Astrocyte of the cerebellum (primary cell): ENCODE data around the gene CDH4.

Experiments used
- DNase-seq: peaks from one replicate; pipeline ENCODE4 v3.0.0-alpha.2; 2011; ENCODE audit warnings: low read depth
- H3K4me3 ChIP-seq: 2 replicates; pipeline ENCODE4 v1.5.1; 2011; ENCODE audit warnings: mild to moderate bottlenecking, low read depth, low read length, moderate library complexity
- CTCF ChIP-seq: IDR thresholded peaks from 2 replicates; pipeline ENCODE4 v1.5.1; 2012; ENCODE audit warnings: low read length, low read depth, moderate library complexity, mild to moderate bottlenecking; ENCODE audit errors: missing control alignments
- in situ Hi-C: cut with HindIII; loops from 2 replicates; pipeline ENCODE4 v1.10.0; 2017; ENCODE audit warnings: low sequenced_read_pairs

The CDH4 gene

GRCh38 chr20:61291166-61291829 lies 39.2 kb downstream of the CDH4 start:
- no peak overlapping the region for H3K4me3 ChIP-seq
- in situ Hi-C loops, result no loop called here
- no peak for DNase-seq
- TF ChIP-seq CTCF, result no peak

DNA sequence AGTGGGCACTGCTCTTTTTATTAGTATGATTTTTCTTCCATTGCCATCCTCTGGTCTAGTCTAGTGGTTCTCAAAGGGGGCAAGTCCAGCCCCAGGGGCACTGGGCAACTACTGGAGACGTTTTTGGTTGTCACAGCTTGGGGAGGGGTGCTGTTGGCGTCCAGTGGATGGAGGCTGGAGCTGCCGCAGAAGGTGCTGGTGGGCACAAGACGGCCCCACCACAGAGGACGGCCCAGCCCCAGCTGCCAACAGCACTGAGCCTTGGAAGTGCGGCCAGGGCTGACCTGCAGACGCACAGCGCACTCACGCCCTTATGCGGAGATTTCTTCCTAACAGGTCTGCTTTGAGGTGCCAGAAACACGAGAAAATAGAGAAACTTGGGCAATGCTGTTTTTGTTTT lies 40.3 kb downstream of the CDH4 start:
- no peak for TF ChIP-seq CTCF

GRCh38 chr20:61292821-61293612 lies 41.0 kb downstream of the CDH4 start:
- H3K4me3 ChIP-seq, result no peak overlapping the region
- DNase-seq, result no peak
- no peak for TF ChIP-seq CTCF
- in situ Hi-C loops, result no loop called here

More for the DNA sequence above, 40.3 kb downstream of the CDH4 start:
- DNase-seq, result no peak
- no peak overlapping the region for H3K4me3 ChIP-seq
- in situ Hi-C loops, result no loop called here

DNA sequence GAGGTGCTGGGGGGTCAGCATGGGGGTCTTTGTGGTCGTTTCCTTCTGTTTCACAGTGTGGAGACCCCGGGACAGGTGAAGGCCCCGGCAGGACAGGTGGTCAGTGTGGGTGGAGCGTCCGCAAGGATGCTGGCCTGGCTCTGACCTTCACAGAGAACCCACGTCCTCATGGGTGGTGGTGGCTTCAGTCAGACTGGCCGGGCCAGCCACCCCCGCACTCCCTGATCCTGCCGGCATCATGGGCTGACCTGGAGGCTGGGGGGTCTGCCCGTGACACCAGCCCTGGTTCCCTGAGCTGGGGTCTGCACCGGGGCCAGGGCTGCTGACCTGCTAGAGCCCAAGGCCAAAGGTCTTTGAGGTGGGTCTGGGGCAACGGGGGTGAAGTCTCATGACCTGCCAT lies 41.9 kb downstream of the CDH4 start:
- no peak overlapping the region for H3K4me3 ChIP-seq
- DNase-seq, result no peak
- in situ Hi-C loops, result no loop called here
- TF ChIP-seq CTCF, result no peak

GRCh38 chr20:61295249-61295648 lies 43.2 kb downstream of the CDH4 start:
- TF ChIP-seq CTCF, result no peak
- DNase-seq, result no peak
- in situ Hi-C loops, result no loop called here

DNA sequence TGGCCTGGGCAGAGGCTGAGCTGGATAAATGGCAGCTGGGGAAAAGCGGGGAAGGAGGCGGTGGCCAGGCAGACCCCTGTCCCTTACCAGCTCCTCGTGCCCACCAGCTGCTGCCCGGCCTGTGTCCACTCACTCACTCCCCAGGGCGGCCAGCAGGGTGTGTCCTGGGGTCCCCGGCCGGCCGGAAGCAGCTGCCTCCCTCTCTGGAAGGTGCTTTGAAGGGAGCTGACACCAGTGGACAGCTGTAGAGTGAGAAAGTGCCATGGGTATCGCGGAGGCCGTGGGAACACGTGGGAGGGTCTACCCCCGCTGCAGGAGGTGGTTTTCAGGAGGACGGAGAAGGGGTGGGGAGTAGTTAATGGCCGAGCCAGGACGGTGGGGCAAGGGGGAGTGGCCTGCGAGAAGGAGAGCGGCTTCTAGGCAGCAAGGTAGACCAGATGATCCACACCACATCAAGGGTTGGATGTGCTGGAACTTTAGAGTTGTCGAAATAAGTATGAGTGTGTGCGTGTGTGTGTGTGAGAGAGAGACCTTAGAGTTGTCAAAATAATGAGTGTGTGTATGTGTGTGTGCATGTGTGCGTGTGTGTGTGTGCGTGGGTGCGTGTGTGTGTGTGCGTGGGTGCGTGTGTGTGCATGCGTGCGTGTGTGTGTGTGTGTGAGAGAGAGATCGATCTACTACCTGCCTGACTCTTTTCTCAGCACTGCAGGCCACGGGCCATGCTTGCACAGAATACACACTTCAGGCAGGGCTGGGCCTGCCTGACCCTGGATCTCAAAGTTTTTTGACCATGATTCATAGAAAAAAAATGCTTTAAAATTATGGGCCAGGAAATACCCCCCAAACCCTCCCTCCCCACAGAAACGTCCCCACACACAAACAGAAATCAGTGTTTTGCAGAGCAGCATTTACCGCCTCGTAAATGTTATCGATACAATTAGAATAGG lies 43.9 kb downstream of the CDH4 start:
- in situ Hi-C loops, result no loop called here
- H3K4me3 ChIP-seq, result no peak overlapping the region
- no peak for DNase-seq
- TF ChIP-seq CTCF, result peak; percentile 4

More at GRCh38 chr20:61295249-61295648, 43.2 kb downstream of the CDH4 start:
- no peak overlapping the region for H3K4me3 ChIP-seq
